ENCODE results near the gene ALOX12.

GRCh38 chr17:7029659-7030058, 33.8 kb downstream of the ALOX12 start:
- no peak for TF ChIP-seq POLR2A (IDR thresholded peaks at IDR 0.05; ENCODE audit: low read length)
- TF ChIP-seq GATA1 (IDR thresholded peaks at IDR 0.05; ENCODE audit: low read depth, low read length): no peak

All from erythroblast (primary cell).